ENCODE measurements around the gene ABLIM2. TPM values are rescaled to one million over a fixed set of nuclear protein-coding genes. Genes with fewer than 3 reads are reported as not detected.

ABLIM2 gene
- total RNA-seq, 1 experiment from 2014 or later = 1.0 TPM

- Histone ChIP-seq H3K9me3 (ENCODE audit: control insufficient read depth, low read depth, low read length) (no peaks in the 10 kb centered on the region), H2BK5ac (ENCODE audit: insufficient read length, low read length) (no peak overlapping the region), H3K4me2 (ENCODE audit: insufficient read depth, insufficient read length, low read length) (no peak overlapping the region), H3K14ac (ENCODE audit: insufficient read depth, low read length) (no peak overlapping the region), H3T11ph (ENCODE audit: low read length) (no peak overlapping the region), H2BK20ac (ENCODE audit: low read depth, low read length, poor library complexity, severe bottlenecking) (no peak overlapping the region), H3K4ac (ENCODE audit: low read depth, low read length) (no peak overlapping the region), H3K27me3 (ENCODE audit: insufficient read depth, low read length) (no peaks in the 10 kb centered on the region), H2BK12ac (ENCODE audit: insufficient read length, low read depth, low read length) (no peak overlapping the region), H3K27ac (ENCODE audit: insufficient read length, low read depth, low read length) (no peak overlapping the region), H3K9ac (ENCODE audit: extremely low read depth, insufficient read length, low read length) (no peak overlapping the region), H4K91ac (ENCODE audit: insufficient read length, low read depth, low read length) (no peak overlapping the region), H2AFZ (ENCODE audit: low read length) (no peak overlapping the region), H4K8ac (replicated peaks; ENCODE audit: insufficient read length, low read depth, low read length) (no peak overlapping the region), H2AK5ac (ENCODE audit: insufficient read length, low read length) (no peak overlapping the region), H4K5ac (ENCODE audit: insufficient read length, low read depth, low read length) (no peak overlapping the region), H3K4me1 (ENCODE audit: insufficient read depth, low read length) (peaks cover 2% of the 10 kb centered on the region; the same call in 1 of the 2 replicates), H3K79me1 (ENCODE audit: insufficient read depth, low read depth, low read length, poor library complexity, severe bottlenecking) (no peaks in the 10 kb centered on the region), H2BK15ac (ENCODE audit: low read depth, low read length) (no peak overlapping the region), H2BK120ac (ENCODE audit: low read depth, low read length, poor library complexity, severe bottlenecking) (no peak overlapping the region), H3K56ac (ENCODE audit: insufficient read length, low read depth, low read length) (no peak overlapping the region), H3K18ac (ENCODE audit: insufficient read length, low read depth, low read length) (no peak overlapping the region), H3K79me2 (ENCODE audit: insufficient read depth, low read length) (no peaks in the 10 kb centered on the region), H3K23ac (ENCODE audit: insufficient read length, low read depth, low read length) (no peak overlapping the region), H4K20me1 (ENCODE audit: control insufficient read depth, insufficient read depth, insufficient read length) (no peaks in the 10 kb centered on the region), H3K23me2 (ENCODE audit: insufficient read length, low read depth, low read length, poor library complexity, severe bottlenecking) (no peaks in the 10 kb centered on the region)
- H3K4me3 Mint-ChIP-seq = no peak overlapping the region
- H3K4me1 Mint-ChIP-seq = peaks cover 41 to 43% of the 10 kb centered on the region in 2 experiments
- H3K27me3 Mint-ChIP-seq (ENCODE audit: low read depth) = peaks cover 7% of the 10 kb centered on the region
- H3K9me3 Mint-ChIP-seq = peaks cover 0 to 2% of the 10 kb centered on the region in 2 experiments; a peak in 3 of 5 replicates
- TF ChIP-seq CTCF (conservative IDR thresholded peaks at IDR 0.05) = no peak
- no peak for DNase-seq
- H3K36me3 Mint-ChIP-seq (ENCODE audit: insufficient read depth in 1 of 3, low read depth in 3 of 3) = peaks cover 0 to 4% (median 0%) of the 10 kb centered on the region in 3 experiments; a peak in 2 of 7 replicates
- no CpG with 5 or more reads among the region's 32 CpGs for WGBS (ENCODE audit: extremely low coverage, insufficient read length, low lambda C conversion rate)
- peak overlapping the region in 1 of 3 experiments; percentile 31; a peak in 1 of 7 replicates for H3K27ac Mint-ChIP-seq
These were observed 53.1 kb downstream of the ABLIM2 start for GRCh38 chr4:8105306-8106100.
